Neural cell (in vitro differentiated cells): ENCODE measurements around the gene HOXA4. TPM values are rescaled to one million over a fixed set of nuclear protein-coding genes. Genes with fewer than 3 reads are reported as not detected.

Experiments used
- H2AFZ ChIP-seq: fragments of 200-600, 300-800 bp; sonication (generic), shearing (Covaris generic); 2 replicates; pipeline ENCODE4 v1.6.0; 2014; ENCODE audit warnings: low read depth, mild to moderate bottlenecking, antibody characterized with exemption, low read length, moderate library complexity
- H3F3A ChIP-seq: fragments of 200-600 bp; shearing (Covaris generic); 2 replicates; pipeline ENCODE4 v1.6.1; 2016; ENCODE audit warnings: mild to moderate bottlenecking, moderate library complexity, mixed read lengths, antibody characterized with exemption, low read length; ENCODE audit not compliant: insufficient read depth, poor library complexity, severe bottlenecking
- H3K27ac ChIP-seq: fragments of 200-600, 300-800 bp; sonication (generic), shearing (Covaris generic); 2 replicates; pipeline ENCODE4 v1.5.1; 2014; ENCODE audit warnings: mild to moderate bottlenecking, low read length, moderate library complexity
- H3K27me3 ChIP-seq: fragments of 300-800, 200-600 bp; sonication (generic), shearing (Covaris generic); 2 replicates; pipeline ENCODE4 v1.6.0; 2014; ENCODE audit warnings: mild to moderate bottlenecking, low read depth, low read length, moderate library complexity; ENCODE audit not compliant: insufficient read depth
- H3K36me3 ChIP-seq: fragments of 300-800, 200-600 bp; sonication (generic), shearing (Covaris generic); 2 replicates; pipeline ENCODE4 v1.5.1; 2014; ENCODE audit warnings: mild to moderate bottlenecking, antibody characterized with exemption, low read length, moderate library complexity; ENCODE audit not compliant: insufficient read depth
- H3K4me2 ChIP-seq: fragments of 300-800, 200-600 bp; sonication (generic), shearing (Covaris generic); 2 replicates; pipeline ENCODE4 v1.6.0; 2014; ENCODE audit warnings: mild to moderate bottlenecking, low read length
- H3K4me3 ChIP-seq: fragments of 300-800, 200-600 bp; sonication (generic), shearing (Covaris generic); 2 replicates; pipeline ENCODE4 v1.5.1; 2014; ENCODE audit warnings: mild to moderate bottlenecking, low read length, moderate library complexity
- H3K79me2 ChIP-seq: fragments of 200-600 bp; shearing (Covaris generic); replicated peaks from 2 replicates; pipeline ENCODE4 v1.6.0; 2014; ENCODE audit warnings: mild to moderate bottlenecking, low read length, moderate library complexity; ENCODE audit not compliant: insufficient read depth
- H3K9ac ChIP-seq: fragments of 300-800, 200-600 bp; sonication (generic), shearing (Covaris generic); 2 replicates; pipeline ENCODE4 v1.6.1; 2016; ENCODE audit warnings: mild to moderate bottlenecking, low read length, mixed read lengths
- H3K9me2 ChIP-seq: fragments of 200-600 bp; shearing (Covaris generic); 2 replicates; pipeline ENCODE4 v1.6.1; 2016; ENCODE audit warnings: mild to moderate bottlenecking, low read length, mixed read lengths; ENCODE audit not compliant: insufficient read depth
- H3K9me3 ChIP-seq: fragments of 200-600, 300-800 bp; sonication (generic), shearing (Covaris generic); 2 replicates; pipeline ENCODE4 v1.6.1; 2016; ENCODE audit warnings: mild to moderate bottlenecking, mixed run types, low read length, moderate library complexity, mixed read lengths
- H4K20me1 ChIP-seq: fragments of 200-600 bp; shearing (Covaris generic); 2 replicates; pipeline ENCODE4 v1.6.1; 2016; ENCODE audit warnings: mild to moderate bottlenecking, mixed run types; ENCODE audit not compliant: insufficient read depth
- EP300 ChIP-seq: fragments of 450-650 bp; conservative IDR thresholded peaks from 2 replicates; pipeline ENCODE4 v1.6.1; 2014; ENCODE audit warnings: antibody characterized with exemption, mild to moderate bottlenecking, moderate library complexity; ENCODE audit not compliant: poor library complexity, severe bottlenecking
- EZH2 ChIP-seq: fragments of 200-600, 300-800 bp; shearing (Covaris generic), sonication (generic); IDR thresholded peaks from 2 replicates; pipeline ENCODE4 v1.6.1; 2014; ENCODE audit warnings: antibody characterized with exemption, low read length, borderline replicate concordance, mild to moderate bottlenecking; ENCODE audit not compliant: insufficient read depth, poor library complexity, severe bottlenecking
- MXI1 ChIP-seq: fragments of 450-650 bp; conservative IDR thresholded peaks from 2 replicates; pipeline ENCODE4 v1.6.1; 2014; ENCODE audit warnings: antibody characterized with exemption, mild to moderate bottlenecking; ENCODE audit not compliant: poor library complexity, severe bottlenecking
- POLR2AphosphoS5 ChIP-seq: IDR thresholded peaks from 2 replicates; pipeline ENCODE4 v1.6.1; 2012
- RAD21 ChIP-seq: fragments of 450-650 bp; conservative IDR thresholded peaks from 2 replicates; pipeline ENCODE4 v1.6.1; 2014; ENCODE audit warnings: antibody characterized with exemption, mild to moderate bottlenecking, moderate library complexity
- SMC3 ChIP-seq: fragments of 450-650 bp; conservative IDR thresholded peaks from 2 replicates; pipeline ENCODE4 v1.6.1; 2014; ENCODE audit warnings: antibody characterized with exemption, mild to moderate bottlenecking, moderate library complexity; ENCODE audit not compliant: poor library complexity
- TAF1 ChIP-seq: IDR thresholded peaks from 2 replicates; pipeline ENCODE4 v1.6.1; 2012; ENCODE audit warnings: low read depth
- polyA plus RNA-seq: library from polyadenylated mRNA; depleted of rRNA; stranded (reverse); fragments of >200 nt; gene quantifications from 2 replicates; pipeline ENCODE4 v1.2.3, GENCODE V29; 2014
- TF ChIP-seq, protein P1 (sequence below): IDR thresholded peaks from 2 replicates; pipeline ENCODE4 v1.6.1; 2012; ENCODE audit warnings: borderline replicate concordance
- TF ChIP-seq, protein P2 (sequence below): fragments of 450-650 bp; IDR thresholded peaks from 2 replicates; pipeline ENCODE4 v1.5.1; 2014; ENCODE audit warnings: antibody characterized with exemption, mild to moderate bottlenecking, moderate library complexity; ENCODE audit not compliant: poor library complexity, severe bottlenecking

Gene HOXA4
- polyA plus RNA-seq, 1 donor from 2014 or later = not detected

GRCh38 chr7:27137640-27138315 is 7.2 kb upstream of the HOXA4 start:
- H3F3A ChIP-seq = no peaks in the 10 kb centered on the region
- H3K9me3 ChIP-seq = peaks cover 9% of the 10 kb centered on the region
- TF ChIP-seq TAF1 (no peak), POLR2AphosphoS5 (no peak), SMC3 (no peak), MXI1 (no peak)
- TF ChIP-seq, protein P1, sequence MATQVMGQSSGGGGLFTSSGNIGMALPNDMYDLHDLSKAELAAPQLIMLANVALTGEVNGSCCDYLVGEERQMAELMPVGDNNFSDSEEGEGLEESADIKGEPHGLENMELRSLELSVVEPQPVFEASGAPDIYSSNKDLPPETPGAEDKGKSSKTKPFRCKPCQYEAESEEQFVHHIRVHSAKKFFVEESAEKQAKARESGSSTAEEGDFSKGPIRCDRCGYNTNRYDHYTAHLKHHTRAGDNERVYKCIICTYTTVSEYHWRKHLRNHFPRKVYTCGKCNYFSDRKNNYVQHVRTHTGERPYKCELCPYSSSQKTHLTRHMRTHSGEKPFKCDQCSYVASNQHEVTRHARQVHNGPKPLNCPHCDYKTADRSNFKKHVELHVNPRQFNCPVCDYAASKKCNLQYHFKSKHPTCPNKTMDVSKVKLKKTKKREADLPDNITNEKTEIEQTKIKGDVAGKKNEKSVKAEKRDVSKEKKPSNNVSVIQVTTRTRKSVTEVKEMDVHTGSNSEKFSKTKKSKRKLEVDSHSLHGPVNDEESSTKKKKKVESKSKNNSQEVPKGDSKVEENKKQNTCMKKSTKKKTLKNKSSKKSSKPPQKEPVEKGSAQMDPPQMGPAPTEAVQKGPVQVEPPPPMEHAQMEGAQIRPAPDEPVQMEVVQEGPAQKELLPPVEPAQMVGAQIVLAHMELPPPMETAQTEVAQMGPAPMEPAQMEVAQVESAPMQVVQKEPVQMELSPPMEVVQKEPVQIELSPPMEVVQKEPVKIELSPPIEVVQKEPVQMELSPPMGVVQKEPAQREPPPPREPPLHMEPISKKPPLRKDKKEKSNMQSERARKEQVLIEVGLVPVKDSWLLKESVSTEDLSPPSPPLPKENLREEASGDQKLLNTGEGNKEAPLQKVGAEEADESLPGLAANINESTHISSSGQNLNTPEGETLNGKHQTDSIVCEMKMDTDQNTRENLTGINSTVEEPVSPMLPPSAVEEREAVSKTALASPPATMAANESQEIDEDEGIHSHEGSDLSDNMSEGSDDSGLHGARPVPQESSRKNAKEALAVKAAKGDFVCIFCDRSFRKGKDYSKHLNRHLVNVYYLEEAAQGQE = no peak
- H3K4me3 ChIP-seq = no peak overlapping the region
- H3K4me2 ChIP-seq = no peak overlapping the region
- H3K9ac ChIP-seq = no peak overlapping the region
- H3K27ac ChIP-seq = no peak overlapping the region
- H4K20me1 ChIP-seq = no peaks in the 10 kb centered on the region
- no peak overlapping the region for H2AFZ ChIP-seq
- H3K79me2 ChIP-seq = no peaks in the 10 kb centered on the region
- peaks cover 100% of the 10 kb centered on the region for H3K27me3 ChIP-seq
- no peaks in the 10 kb centered on the region for H3K36me3 ChIP-seq
- no peaks in the 10 kb centered on the region for H3K9me2 ChIP-seq

- H3F3A ChIP-seq = no peaks in the 10 kb centered on the region
- H4K20me1 ChIP-seq = no peaks in the 10 kb centered on the region
- H2AFZ ChIP-seq = no peak overlapping the region
- H3K9me3 ChIP-seq = peaks cover 10% of the 10 kb centered on the region
- H3K27me3 ChIP-seq = peaks cover 98% of the 10 kb centered on the region
- no peaks in the 10 kb centered on the region for H3K9me2 ChIP-seq
- no peak overlapping the region for H3K27ac ChIP-seq
- H3K79me2 ChIP-seq = no peaks in the 10 kb centered on the region
- H3K9ac ChIP-seq = no peak overlapping the region
- H3K4me2 ChIP-seq = no peak overlapping the region
- TF ChIP-seq TAF1 (no peak), MXI1 (no peak), EZH2 (no peak), RAD21 (no peak), EP300 (no peak), POLR2AphosphoS5 (no peak), SMC3 (no peak)
- TF ChIP-seq, protein P1 = no peak
- TF ChIP-seq, protein P2, sequence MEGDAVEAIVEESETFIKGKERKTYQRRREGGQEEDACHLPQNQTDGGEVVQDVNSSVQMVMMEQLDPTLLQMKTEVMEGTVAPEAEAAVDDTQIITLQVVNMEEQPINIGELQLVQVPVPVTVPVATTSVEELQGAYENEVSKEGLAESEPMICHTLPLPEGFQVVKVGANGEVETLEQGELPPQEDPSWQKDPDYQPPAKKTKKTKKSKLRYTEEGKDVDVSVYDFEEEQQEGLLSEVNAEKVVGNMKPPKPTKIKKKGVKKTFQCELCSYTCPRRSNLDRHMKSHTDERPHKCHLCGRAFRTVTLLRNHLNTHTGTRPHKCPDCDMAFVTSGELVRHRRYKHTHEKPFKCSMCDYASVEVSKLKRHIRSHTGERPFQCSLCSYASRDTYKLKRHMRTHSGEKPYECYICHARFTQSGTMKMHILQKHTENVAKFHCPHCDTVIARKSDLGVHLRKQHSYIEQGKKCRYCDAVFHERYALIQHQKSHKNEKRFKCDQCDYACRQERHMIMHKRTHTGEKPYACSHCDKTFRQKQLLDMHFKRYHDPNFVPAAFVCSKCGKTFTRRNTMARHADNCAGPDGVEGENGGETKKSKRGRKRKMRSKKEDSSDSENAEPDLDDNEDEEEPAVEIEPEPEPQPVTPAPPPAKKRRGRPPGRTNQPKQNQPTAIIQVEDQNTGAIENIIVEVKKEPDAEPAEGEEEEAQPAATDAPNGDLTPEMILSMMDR = no peak
- H3K36me3 ChIP-seq = no peaks in the 10 kb centered on the region
- H3K4me3 ChIP-seq = no peak overlapping the region
Measured at GRCh38 chr7:27134392-27134791, 3.8 kb upstream of the HOXA4 start.
